GM18909 (cell line): ENCODE data around the gene CMSS1.

Experiments
- ATAC-seq: cut with Tn5 transposase; IDR thresholded peaks from one replicate; pipeline ENCODE4 v1.9.1; 2021; ENCODE audit warnings: mild to moderate bottlenecking; ENCODE audit not compliant: unreplicated experiment, poor library complexity

Gene CMSS1

GRCh38 chr3:99872923-99873254, 55.2 kb downstream of the CMSS1 start:
- peak; percentile 48 for ATAC-seq

GRCh38 chr3:99873269-99874102, 55.8 kb downstream of the CMSS1 start:
- ATAC-seq, result no peak

- no peak for ATAC-seq
These were observed 56.8 kb downstream of the CMSS1 start for GRCh38 chr3:99874237-99875002.

GRCh38 chr3:99875581-99875928, 57.9 kb downstream of the CMSS1 start:
- ATAC-seq, result no peak

- peak; percentile 88 for ATAC-seq
These were observed 58.5 kb downstream of the CMSS1 start for GRCh38 chr3:99875929-99876841.

- ATAC-seq, result no peak
These were observed 59.4 kb downstream of the CMSS1 start for GRCh38 chr3:99877031-99877579.

GRCh38 chr3:99878005-99878404, 60.3 kb downstream of the CMSS1 start:
- ATAC-seq, result peak; percentile 59

GRCh38 chr3:99879275-99879674, 61.6 kb downstream of the CMSS1 start:
- ATAC-seq, result no peak

- no peak for ATAC-seq
These were observed 63.5 kb downstream of the CMSS1 start for GRCh38 chr3:99881121-99881524.

GRCh38 chr3:99882436-99883137, 64.9 kb downstream of the CMSS1 start:
- no peak for ATAC-seq

- no peak for ATAC-seq
These were observed 65.4 kb downstream of the CMSS1 start for GRCh38 chr3:99883138-99883461.

- ATAC-seq, result no peak
These were observed 66.0 kb downstream of the CMSS1 start for GRCh38 chr3:99883693-99884092.

GRCh38 chr3:99884484-99884883, 66.8 kb downstream of the CMSS1 start:
- ATAC-seq, result no peak

GRCh38 chr3:99885085-99885484, 67.4 kb downstream of the CMSS1 start:
- ATAC-seq, result no peak

- ATAC-seq, result no peak
These were observed 68.2 kb downstream of the CMSS1 start for GRCh38 chr3:99885851-99886250.

GRCh38 chr3:99891610-99892285, 74.1 kb downstream of the CMSS1 start:
- ATAC-seq, result no peak

- no peak for ATAC-seq
These were observed 74.7 kb downstream of the CMSS1 start for GRCh38 chr3:99892332-99892731.

GRCh38 chr3:99895131-99895696, 77.6 kb downstream of the CMSS1 start:
- no peak for ATAC-seq
